Effector memory CD4-positive, alpha-beta T cell (primary cell): ENCODE measurements around the gene CRKL.
"Not testable (repeated sequence)": the region's sequence is repeated elsewhere in the genome, so short reads cannot be mapped to it uniquely, and the experiment has no call there.

Experiments used
- DNase-seq, 3 donors: peaks; one replicate each; pipeline ENCODE4 v3.0.0-alpha.2; 2020
- H3K27ac ChIP-seq: 2 replicates; pipeline ENCODE4 v1.7.0; 2013; ENCODE audit warnings: mild to moderate bottlenecking, low read length, moderate library complexity; ENCODE audit not compliant: insufficient read depth, poor library complexity, severe bottlenecking
- H3K27me3 ChIP-seq: replicated peaks from 2 replicates; pipeline ENCODE4 v1.7.0; 2013; ENCODE audit warnings: mild to moderate bottlenecking, low read length; ENCODE audit not compliant: insufficient read depth, control insufficient read depth, poor library complexity, severe bottlenecking
- H3K36me3 ChIP-seq: 2 replicates; pipeline ENCODE4 v1.7.0; 2013; ENCODE audit warnings: mild to moderate bottlenecking, low read length, moderate library complexity; ENCODE audit not compliant: control insufficient read depth, insufficient read depth
- H3K4me1 ChIP-seq: 2 replicates; pipeline ENCODE4 v1.7.0; 2013; ENCODE audit warnings: low read length, mild to moderate bottlenecking; ENCODE audit not compliant: control insufficient read depth, insufficient read depth, poor library complexity, severe bottlenecking
- H3K4me3 ChIP-seq: 2 replicates; pipeline ENCODE4 v1.7.0; 2013; ENCODE audit warnings: low read length, low read depth, mild to moderate bottlenecking; ENCODE audit not compliant: insufficient read depth, poor library complexity, severe bottlenecking
- H3K9me3 ChIP-seq: 2 replicates; pipeline ENCODE4 v1.7.0; 2013; ENCODE audit warnings: mild to moderate bottlenecking, low read length, moderate library complexity; ENCODE audit not compliant: control insufficient read depth

CRKL gene

GRCh38 chr22:20884454-20884853 lies 32.8 kb upstream of the CRKL start:
- Histone ChIP-seq H3K36me3 (peaks cover 46% of the 10 kb centered on the region), H3K9me3 (no peaks in the 10 kb centered on the region), H3K27me3 (no peaks in the 10 kb centered on the region), H3K27ac (no peak overlapping the region), H3K4me1 (no peaks in the 10 kb centered on the region), H3K4me3 (no peak overlapping the region)
- no peak for DNase-seq

DNA sequence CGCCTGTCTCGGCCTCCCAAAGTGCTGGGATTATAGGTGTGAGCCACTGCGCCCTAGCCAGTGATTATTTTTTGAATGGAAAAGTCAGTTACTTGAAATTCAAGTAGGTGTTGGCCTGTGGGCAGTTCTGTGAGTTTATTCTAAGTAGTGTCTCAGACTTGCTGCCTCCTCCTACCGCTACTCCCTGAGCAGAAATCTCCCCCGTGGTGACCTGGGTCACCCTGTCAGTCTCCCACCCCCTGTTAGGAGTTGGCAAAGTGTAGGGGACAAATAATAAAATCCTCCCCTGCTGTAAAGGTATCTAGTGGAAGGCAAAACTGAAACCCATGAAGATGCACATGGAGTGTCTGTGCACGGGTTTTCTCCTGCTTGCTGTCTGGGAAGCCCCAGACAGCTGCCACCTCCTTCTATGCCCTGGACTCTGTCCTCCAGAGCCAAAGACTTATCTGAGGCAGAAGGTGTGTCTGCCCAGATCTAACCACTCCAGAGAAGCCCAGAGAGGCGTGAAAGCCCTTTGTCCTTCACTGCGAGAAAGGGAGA lies 32.1 kb upstream of the CRKL start:
- Histone ChIP-seq H3K4me3 (no peak overlapping the region), H3K36me3 (peaks cover 46% of the 10 kb centered on the region), H3K9me3 (no peaks in the 10 kb centered on the region), H3K27me3 (no peaks in the 10 kb centered on the region), H3K4me1 (no peaks in the 10 kb centered on the region), H3K27ac (no peak overlapping the region)
- DNase-seq: no peak

DNA sequence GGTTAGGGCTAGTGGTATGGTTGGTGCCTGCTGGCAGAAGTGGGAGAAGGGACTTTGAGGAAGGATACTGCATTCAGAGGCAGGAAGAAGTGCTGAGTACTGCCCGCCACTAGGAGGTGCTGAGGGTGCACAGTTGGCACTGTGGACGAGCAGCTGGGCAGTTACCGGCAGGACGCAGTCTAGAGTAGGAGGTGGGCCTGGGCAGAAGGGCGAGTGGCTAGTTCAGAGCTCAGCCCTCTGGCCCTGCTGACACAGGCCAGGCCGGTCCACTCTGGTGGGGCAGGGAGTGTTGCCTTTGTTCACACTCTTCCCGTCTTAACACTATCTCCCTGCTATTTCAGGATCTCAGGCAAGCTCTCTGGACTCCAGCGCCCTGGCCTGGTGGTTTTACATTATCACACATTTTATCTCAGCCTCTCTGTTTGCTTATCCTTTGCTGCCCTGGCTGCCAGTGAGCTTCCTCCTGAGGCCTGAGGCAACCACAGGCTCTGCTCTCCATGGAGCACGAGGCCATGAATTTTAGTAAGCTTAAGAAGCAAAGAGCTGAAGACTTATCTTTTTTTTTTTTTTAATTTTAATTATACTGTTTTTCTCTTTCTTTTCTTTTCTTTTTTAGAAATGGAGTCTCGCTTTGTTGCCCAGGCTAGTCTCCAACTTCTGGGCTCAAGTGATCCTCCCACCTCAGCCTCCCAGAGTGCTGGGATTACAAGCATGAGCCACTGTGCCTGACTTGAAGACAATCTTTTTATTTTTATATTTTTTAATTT lies 31.5 kb upstream of the CRKL start:
- Histone ChIP-seq H3K36me3 (peaks cover 46% of the 10 kb centered on the region), H3K27me3 (no peaks in the 10 kb centered on the region), H3K4me1 (no peaks in the 10 kb centered on the region), H3K27ac (no peak overlapping the region), H3K4me3 (no peak overlapping the region), H3K9me3 (no peaks in the 10 kb centered on the region)
- DNase-seq: peak in 2 of 3 donors; percentile 3

GRCh38 chr22:20887375-20887774 lies 29.8 kb upstream of the CRKL start:
- Histone ChIP-seq H3K9me3 (no peaks in the 10 kb centered on the region), H3K27me3 (no peaks in the 10 kb centered on the region), H3K4me3 (no peak overlapping the region), H3K36me3 (peaks cover 32% of the 10 kb centered on the region), H3K27ac (no peak overlapping the region), H3K4me1 (no peaks in the 10 kb centered on the region)
- DNase-seq: no peak

DNA sequence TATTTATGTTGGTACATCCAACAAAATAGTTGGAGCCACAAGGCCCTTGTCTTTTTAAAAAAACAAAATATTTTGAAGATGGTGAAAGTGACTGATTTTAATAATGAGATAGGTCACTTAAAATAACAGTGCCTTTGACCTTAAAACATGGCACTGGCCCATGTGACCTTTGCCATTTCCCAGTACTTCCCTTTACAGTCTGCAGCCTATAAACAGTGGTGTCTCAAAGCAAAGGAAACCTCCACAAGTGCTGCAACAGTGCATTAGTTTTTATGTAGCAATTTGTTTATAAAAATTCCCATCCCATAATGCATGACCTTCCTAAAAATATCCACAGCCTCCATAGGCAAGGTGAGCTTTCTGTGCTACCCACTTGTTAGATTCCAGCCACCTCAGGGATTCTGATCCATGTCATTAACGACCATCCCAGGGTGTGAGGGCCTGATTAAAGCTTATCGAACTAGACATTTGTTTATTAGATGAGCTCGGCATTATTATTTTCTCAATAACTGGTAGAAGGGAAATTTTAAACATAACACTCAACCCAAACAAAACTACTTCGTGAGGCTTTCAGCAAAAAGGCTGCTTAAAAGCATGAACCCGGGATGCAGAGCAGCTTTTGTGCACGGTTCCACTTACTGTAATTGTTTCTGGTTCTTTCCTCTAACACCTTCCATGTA lies 28.0 kb upstream of the CRKL start:
- no peak overlapping the region for H3K27ac ChIP-seq

DNA sequence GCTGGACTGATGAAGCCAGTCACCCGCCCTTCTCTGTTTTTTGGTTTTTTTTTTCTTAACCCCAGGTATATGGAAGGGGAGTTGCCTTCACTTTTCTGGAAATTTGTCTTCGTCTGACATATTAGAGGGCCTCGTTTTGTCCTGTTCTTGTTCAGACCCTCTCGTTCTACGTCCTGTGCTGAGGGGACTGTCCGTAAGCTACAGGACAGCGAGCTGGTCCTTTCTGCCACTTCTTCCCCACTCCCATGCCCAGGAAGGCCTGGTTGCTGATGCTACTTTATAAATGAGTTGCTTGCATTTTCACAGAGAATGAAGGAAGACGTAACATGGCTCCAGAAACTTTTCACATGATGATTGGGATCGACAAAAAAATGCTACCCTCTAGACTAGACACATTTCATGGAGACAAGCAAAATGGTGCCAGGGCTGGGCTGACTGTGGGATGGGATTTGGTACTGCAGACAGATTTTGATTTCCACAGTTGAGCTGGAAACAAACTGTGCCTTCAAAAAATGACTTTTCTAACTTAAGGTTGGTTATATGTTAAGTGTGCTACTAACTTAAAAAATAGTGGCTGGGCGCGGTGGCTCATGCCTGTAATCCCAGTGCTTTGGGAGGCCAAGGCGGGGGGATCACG lies 27.2 kb upstream of the CRKL start:
- Histone ChIP-seq H3K9me3 (no peaks in the 10 kb centered on the region), H3K4me1 (no peaks in the 10 kb centered on the region), H3K27me3 (no peaks in the 10 kb centered on the region), H3K27ac (no peak overlapping the region), H3K4me3 (no peak overlapping the region), H3K36me3 (peaks cover 19% of the 10 kb centered on the region)
- DNase-seq: no peak

More for the DNA sequence above, 28.0 kb upstream of the CRKL start:
- H3K4me3 ChIP-seq: no peak overlapping the region
- H3K27me3 ChIP-seq: no peaks in the 10 kb centered on the region
- no peaks in the 10 kb centered on the region for H3K9me3 ChIP-seq
- peaks cover 22% of the 10 kb centered on the region for H3K36me3 ChIP-seq
- no peak for DNase-seq
- no peaks in the 10 kb centered on the region for H3K4me1 ChIP-seq

DNA sequence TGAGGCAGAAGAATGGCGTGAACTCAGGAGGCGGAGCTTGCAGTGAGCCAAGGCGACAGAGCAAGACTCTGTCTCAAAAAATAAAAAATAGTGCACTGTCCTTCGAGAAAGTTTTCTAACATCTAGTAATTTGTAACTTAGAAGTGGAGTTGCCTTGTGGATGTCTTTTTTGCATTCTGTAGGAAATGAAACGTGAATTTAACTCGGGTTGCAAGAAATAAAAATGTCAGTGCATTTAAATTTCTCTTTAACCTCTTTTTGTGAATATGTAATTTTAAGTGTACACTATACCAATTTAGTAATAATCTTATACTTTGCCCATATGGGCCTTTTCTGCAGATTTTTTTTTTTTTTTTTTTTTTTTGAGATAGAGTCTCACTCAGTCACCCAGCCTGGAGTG lies 26.2 kb upstream of the CRKL start:
- Histone ChIP-seq H3K36me3 (peaks cover 16% of the 10 kb centered on the region), H3K4me3 (no peak overlapping the region), H3K27ac (no peak overlapping the region), H3K27me3 (no peaks in the 10 kb centered on the region), H3K4me1 (no peaks in the 10 kb centered on the region), H3K9me3 (no peaks in the 10 kb centered on the region)
- no peak for DNase-seq

DNA sequence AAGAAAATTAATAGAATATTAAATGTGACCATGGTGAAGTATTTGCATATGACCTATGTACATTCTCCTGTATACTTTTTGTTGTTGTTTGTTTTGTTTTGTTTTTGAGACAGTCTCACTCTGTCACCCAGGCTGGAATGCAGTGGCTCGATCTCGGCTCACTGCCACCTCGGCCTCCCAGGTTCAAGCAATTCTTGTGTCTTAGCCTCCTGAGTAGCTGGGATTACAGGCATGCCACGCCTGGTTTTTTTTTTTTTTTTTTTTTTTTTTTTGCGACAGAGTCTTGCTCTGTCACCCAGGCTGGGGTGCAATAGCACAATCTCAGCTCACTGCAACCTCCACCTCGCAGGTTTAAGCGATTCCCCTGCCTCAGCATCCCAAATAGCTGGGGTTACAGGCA lies 19.5 kb upstream of the CRKL start:
- H3K4me1 ChIP-seq, H3K27ac ChIP-seq, H3K9me3 ChIP-seq, H3K27me3 ChIP-seq, DNase-seq, H3K4me3 ChIP-seq, H3K36me3 ChIP-seq: not testable (repeated sequence)

DNA sequence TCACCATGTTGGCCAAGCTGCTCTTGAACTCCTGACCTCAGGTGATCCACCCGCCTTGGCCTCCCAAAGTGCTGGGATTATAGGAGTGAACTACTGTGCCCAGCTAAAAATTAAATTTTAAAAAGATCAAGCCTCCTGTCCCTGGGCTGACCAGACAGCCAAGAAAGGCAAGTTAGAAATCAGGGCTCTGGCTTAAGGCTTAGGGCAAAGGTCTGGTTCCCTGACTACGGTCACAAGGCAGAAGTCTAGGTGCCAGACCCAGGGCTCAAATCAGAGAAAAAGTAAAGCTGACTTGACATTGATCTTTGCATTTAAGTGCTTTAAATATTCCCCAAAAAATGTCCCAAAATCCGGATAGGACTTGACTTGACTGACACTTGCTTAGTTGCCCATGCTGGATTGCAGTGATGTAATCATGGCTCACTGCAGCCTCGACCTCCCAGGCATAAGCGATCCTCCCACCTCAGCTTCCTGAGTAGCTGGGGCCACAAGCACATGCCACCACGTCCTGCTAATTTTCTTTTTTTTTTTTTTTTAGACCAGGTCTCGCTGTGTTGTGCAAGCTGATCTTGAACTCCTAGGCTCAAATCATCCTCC lies 17.3 kb upstream of the CRKL start:
- no peaks in the 10 kb centered on the region for H3K4me1 ChIP-seq
- no peak overlapping the region for H3K4me3 ChIP-seq
- no peak overlapping the region for H3K27ac ChIP-seq
- H3K9me3 ChIP-seq: no peaks in the 10 kb centered on the region
- no peaks in the 10 kb centered on the region for H3K36me3 ChIP-seq
- no peak for DNase-seq
- no peaks in the 10 kb centered on the region for H3K27me3 ChIP-seq
